ENCODE results near the gene ZNF132. TPM values are rescaled to one million over a fixed set of nuclear protein-coding genes. Genes with fewer than 3 reads are reported as not detected.
A peak's percentile ranks its signal among the peaks of the same experiment; 100 is the strongest.

Gene ZNF132
- total and polyA plus RNA-seq, 9 of the 15 experiments (the other 6 are each of a cell fraction or from before 2014, with no cell fraction given) = 0.03 to 0.42 (median 0.10) TPM; not detected in 5

DNA sequence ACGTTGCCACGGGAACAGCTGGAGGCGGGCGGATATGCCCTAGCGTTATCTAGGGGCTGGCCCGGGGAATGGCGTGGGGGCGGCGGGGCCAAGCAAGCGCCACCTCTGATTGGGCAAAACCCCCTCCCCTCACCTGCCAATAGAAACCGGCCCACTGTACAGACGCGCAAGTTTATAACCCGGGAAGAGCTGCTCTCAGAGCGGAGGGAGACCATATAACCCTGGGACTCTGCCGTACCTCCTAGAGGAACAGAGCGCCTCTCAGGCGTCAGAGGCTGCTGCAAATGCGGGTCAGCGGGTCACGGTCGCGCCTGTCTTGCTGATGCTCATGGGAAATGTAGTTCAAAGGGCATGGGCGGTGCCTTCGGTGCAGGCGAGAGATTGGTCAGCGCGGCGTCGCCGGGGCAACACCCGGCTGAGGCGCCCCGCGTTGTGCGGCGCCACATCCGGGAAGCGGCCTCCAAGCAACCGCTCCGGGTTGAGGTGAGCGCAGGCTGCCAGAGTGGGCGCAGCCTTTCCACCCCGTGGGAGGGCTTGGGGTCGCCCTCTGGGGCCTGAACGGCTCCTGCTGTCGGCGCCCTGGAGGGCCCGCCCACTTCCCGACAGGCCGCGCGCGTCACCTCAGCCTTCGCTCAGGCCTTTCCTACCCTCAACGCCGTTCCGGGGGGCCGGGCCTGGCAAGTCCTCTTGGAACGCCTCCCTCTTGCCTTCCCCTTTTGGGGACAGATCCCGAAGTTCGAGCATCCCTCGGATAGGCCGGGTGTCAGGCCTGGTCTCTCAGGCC lies 36.0 kb upstream of the ZNF132 start, which contains the start of gene ZNF446 (continued):
- TF ChIP-seq, protein P1, sequence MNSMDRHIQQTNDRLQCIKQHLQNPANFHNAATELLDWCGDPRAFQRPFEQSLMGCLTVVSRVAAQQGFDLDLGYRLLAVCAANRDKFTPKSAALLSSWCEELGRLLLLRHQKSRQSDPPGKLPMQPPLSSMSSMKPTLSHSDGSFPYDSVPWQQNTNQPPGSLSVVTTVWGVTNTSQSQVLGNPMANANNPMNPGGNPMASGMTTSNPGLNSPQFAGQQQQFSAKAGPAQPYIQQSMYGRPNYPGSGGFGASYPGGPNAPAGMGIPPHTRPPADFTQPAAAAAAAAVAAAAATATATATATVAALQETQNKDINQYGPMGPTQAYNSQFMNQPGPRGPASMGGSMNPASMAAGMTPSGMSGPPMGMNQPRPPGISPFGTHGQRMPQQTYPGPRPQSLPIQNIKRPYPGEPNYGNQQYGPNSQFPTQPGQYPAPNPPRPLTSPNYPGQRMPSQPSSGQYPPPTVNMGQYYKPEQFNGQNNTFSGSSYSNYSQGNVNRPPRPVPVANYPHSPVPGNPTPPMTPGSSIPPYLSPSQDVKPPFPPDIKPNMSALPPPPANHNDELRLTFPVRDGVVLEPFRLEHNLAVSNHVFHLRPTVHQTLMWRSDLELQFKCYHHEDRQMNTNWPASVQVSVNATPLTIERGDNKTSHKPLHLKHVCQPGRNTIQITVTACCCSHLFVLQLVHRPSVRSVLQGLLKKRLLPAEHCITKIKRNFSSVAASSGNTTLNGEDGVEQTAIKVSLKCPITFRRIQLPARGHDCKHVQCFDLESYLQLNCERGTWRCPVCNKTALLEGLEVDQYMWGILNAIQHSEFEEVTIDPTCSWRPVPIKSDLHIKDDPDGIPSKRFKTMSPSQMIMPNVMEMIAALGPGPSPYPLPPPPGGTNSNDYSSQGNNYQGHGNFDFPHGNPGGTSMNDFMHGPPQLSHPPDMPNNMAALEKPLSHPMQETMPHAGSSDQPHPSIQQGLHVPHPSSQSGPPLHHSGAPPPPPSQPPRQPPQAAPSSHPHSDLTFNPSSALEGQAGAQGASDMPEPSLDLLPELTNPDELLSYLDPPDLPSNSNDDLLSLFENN (IDR thresholded peaks at IDR 0.05; ENCODE audit: low read depth in 2 of 2, low read length in 2 of 2) = no peak
- TF ChIP-seq NR2F6 (CRISPR knock-in tag; IDR thresholded peaks at IDR 0.05) = no peak
- no peak for TF ChIP-seq CCAR2 (IDR thresholded peaks at IDR 0.05; ENCODE audit: low read depth, low read length)
- TF ChIP-seq ZNF77 (CRISPR knock-in tag; IDR thresholded peaks at IDR 0.05) = no peak
- TF ChIP-seq, protein P2, sequence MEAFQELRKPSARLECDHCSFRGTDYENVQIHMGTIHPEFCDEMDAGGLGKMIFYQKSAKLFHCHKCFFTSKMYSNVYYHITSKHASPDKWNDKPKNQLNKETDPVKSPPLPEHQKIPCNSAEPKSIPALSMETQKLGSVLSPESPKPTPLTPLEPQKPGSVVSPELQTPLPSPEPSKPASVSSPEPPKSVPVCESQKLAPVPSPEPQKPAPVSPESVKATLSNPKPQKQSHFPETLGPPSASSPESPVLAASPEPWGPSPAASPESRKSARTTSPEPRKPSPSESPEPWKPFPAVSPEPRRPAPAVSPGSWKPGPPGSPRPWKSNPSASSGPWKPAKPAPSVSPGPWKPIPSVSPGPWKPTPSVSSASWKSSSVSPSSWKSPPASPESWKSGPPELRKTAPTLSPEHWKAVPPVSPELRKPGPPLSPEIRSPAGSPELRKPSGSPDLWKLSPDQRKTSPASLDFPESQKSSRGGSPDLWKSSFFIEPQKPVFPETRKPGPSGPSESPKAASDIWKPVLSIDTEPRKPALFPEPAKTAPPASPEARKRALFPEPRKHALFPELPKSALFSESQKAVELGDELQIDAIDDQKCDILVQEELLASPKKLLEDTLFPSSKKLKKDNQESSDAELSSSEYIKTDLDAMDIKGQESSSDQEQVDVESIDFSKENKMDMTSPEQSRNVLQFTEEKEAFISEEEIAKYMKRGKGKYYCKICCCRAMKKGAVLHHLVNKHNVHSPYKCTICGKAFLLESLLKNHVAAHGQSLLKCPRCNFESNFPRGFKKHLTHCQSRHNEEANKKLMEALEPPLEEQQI (IDR thresholded peaks at IDR 0.05) = no peak
- peak; percentile 92 for TF ChIP-seq ZFX (CRISPR knock-in tag; IDR thresholded peaks at IDR 0.05)
- peak; percentile 97 for TF ChIP-seq FIP1L1 (IDR thresholded peaks at IDR 0.05; ENCODE audit: low read depth, low read length, poor library complexity, severe bottlenecking)
- TF ChIP-seq TBP (optimal IDR thresholded peaks at IDR 0.05; ENCODE audit: low read depth, low read length) = peak; percentile 45
- TF ChIP-seq EWSR1 (IDR thresholded peaks at IDR 0.05; ENCODE audit: borderline replicate concordance, low read depth, partially characterized antibody) = no peak
- peak; percentile 38; the same call in 1 of the 2 replicates for TF ChIP-seq NBN (IDR thresholded peaks at IDR 0.05; ENCODE audit: low read depth)
- TF ChIP-seq, protein P3, sequence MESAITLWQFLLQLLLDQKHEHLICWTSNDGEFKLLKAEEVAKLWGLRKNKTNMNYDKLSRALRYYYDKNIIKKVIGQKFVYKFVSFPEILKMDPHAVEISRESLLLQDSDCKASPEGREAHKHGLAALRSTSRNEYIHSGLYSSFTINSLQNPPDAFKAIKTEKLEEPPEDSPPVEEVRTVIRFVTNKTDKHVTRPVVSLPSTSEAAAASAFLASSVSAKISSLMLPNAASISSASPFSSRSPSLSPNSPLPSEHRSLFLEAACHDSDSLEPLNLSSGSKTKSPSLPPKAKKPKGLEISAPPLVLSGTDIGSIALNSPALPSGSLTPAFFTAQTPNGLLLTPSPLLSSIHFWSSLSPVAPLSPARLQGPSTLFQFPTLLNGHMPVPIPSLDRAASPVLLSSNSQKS (CRISPR knock-in tag; IDR thresholded peaks at IDR 0.05) = no peak
- TF ChIP-seq TAF9B (IDR thresholded peaks at IDR 0.05; ENCODE audit: partially characterized antibody) = no peak
- TF ChIP-seq ZNF316 (IDR thresholded peaks at IDR 0.05) = no peak
- TF ChIP-seq, protein P4, sequence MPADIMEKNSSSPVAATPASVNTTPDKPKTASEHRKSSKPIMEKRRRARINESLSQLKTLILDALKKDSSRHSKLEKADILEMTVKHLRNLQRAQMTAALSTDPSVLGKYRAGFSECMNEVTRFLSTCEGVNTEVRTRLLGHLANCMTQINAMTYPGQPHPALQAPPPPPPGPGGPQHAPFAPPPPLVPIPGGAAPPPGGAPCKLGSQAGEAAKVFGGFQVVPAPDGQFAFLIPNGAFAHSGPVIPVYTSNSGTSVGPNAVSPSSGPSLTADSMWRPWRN (IDR thresholded peaks at IDR 0.05; ENCODE audit: low read depth) = no peak; the same call in 1 of the 2 replicates
- TF ChIP-seq ZNF561 (CRISPR knock-in tag; conservative IDR thresholded peaks at IDR 0.05) = no peak
- peak in 1 of 2 experiments; percentile 72; a peak in 1 of 4 replicates for TF ChIP-seq CSDE1 (IDR thresholded peaks at IDR 0.05)
- no peak for TF ChIP-seq HNRNPUL1 (IDR thresholded peaks at IDR 0.05; ENCODE audit: low read length)
- TF ChIP-seq KAT7 (CRISPR knock-in tag; IDR thresholded peaks at IDR 0.05; ENCODE audit: borderline replicate concordance) = no peak

Measured in K562 (cell line).